ENCODE measurements around the gene GLP2R. TPM values are rescaled to one million over a fixed set of nuclear protein-coding genes. Genes with fewer than 3 reads are reported as not detected.

The GLP2R gene
- total and polyA plus RNA-seq, 10 of the 15 experiments (the other 5 are each of a cell fraction or from before 2014, with no cell fraction given), result not detected

GRCh38 chr17:9875441-9875840 lies 49.7 kb downstream of the GLP2R start:
- H3K27ac ChIP-seq (ENCODE audit: control insufficient read depth, insufficient read depth), result no peak overlapping the region
- WGBS (ENCODE audit: insufficient coverage, insufficient replicate concordance, low lambda C conversion rate, missing lambda C conversion rate), result 12% methylated on average over 3 of the region's 3 CpGs
- ChIA-PET CTCF (no interaction called here), RAD21 (ENCODE audit: unreplicated experiment) (no interaction called here), POLR2A (no interaction called here), SMC1A (ENCODE audit: uncharacterized antibody, unreplicated experiment) (no interaction called here)
- no peaks in the 10 kb centered on the region for H3K4me1 ChIP-seq (ENCODE audit: control insufficient read depth, insufficient read depth, low read length)
- FAIRE-seq, result no peak
- H3K36me3 ChIP-seq (ENCODE audit: control insufficient read depth in 2 of 2, insufficient read depth in 2 of 2, low read length in 1 of 2), result no peaks in the 10 kb centered on the region
- no peaks in the 10 kb centered on the region for H3K79me2 ChIP-seq (ENCODE audit: control insufficient read depth, insufficient read depth, low read length)
- in situ Hi-C loops (cut with MboI) (no loop called here), intact Hi-C loops (cut with micrococcal nuclease; ENCODE audit: unreplicated experiment) (no loop called here)
- H2AFZ ChIP-seq (ENCODE audit: control insufficient read depth, low read depth, low read length), result no peak overlapping the region
- BruUV-seq (replicated peaks), result no TSS peak
- no peaks in the 10 kb centered on the region for H3K9me3 ChIP-seq (replicated peaks; ENCODE audit: control insufficient read depth, insufficient read depth, low read length)
- H3K9ac ChIP-seq (ENCODE audit: control insufficient read depth, insufficient read depth, low read length), result no peak overlapping the region
- peaks cover 0 to 1% of the 10 kb centered on the region in 2 experiments; a peak in 1 of 4 replicates for H3K27me3 ChIP-seq (replicated peaks in 1 of 2; ENCODE audit: control insufficient read depth in 2 of 2, insufficient read depth in 2 of 2, low read length in 1 of 2)
- H3K4me2 ChIP-seq (ENCODE audit: control insufficient read depth, insufficient read depth), result no peak overlapping the region
- TF ChIP-seq TCF3 (IDR thresholded peaks at IDR 0.05; ENCODE audit: borderline replicate concordance, insufficient read depth, low read depth, low read length), result no peak
- TF ChIP-seq EP300 (IDR thresholded peaks at IDR 0.05; ENCODE audit: borderline replicate concordance in 1 of 2, control insufficient read depth in 1 of 2, low read depth in 2 of 2, low read length in 2 of 2), result no peak
- no peak for TF ChIP-seq CBX3 (IDR thresholded peaks at IDR 0.05; ENCODE audit: borderline replicate concordance, low read depth)
- no peak for TF ChIP-seq HDAC6 (IDR thresholded peaks at IDR 0.05; ENCODE audit: unreplicated experiment)
- no peak for TF ChIP-seq RAD21 (IDR thresholded peaks at IDR 0.05; ENCODE audit: insufficient read depth, low read depth, low read length)
- TF ChIP-seq CBX5 (IDR thresholded peaks at IDR 0.05; ENCODE audit: low read depth), result no peak
- ATAC-seq, result no peak
- H4K20me1 ChIP-seq (ENCODE audit: control insufficient read depth, insufficient read depth), result no peaks in the 10 kb centered on the region
- H3K4me3 ChIP-seq, result no peak overlapping the region
- DNase-seq (ENCODE audit: low read depth, low spot score), result no peak

GRCh38 chr17:9878356-9878755 lies 52.6 kb downstream of the GLP2R start:
- CTCF ChIA-PET, result no interaction called here
- TF ChIP-seq FOS (IDR thresholded peaks at IDR 0.05; ENCODE audit: borderline replicate concordance, extremely low read depth, insufficient read length) (no peak), WRNIP1 (IDR thresholded peaks at IDR 0.05; ENCODE audit: borderline replicate concordance, low read depth, low read length) (no peak), MYC (IDR thresholded peaks at IDR 0.05; ENCODE audit: insufficient read depth, insufficient read length, insufficient replicate concordance, low read length, severe bottlenecking) (no peak), STAT3 (IDR thresholded peaks at IDR 0.05; ENCODE audit: low read depth, low read length) (no peak), PAX8 (IDR thresholded peaks at IDR 0.05) (no peak), ZSCAN29 (IDR thresholded peaks at IDR 0.05) (no peak)
- Histone ChIP-seq H3K79me2 (ENCODE audit: control insufficient read depth, insufficient read depth, low read length) (no peaks in the 10 kb centered on the region), H3K9me3 (replicated peaks; ENCODE audit: control insufficient read depth, insufficient read depth, low read length) (peaks cover 1% of the 10 kb centered on the region; the same call in 1 of the 3 replicates), H3K27me3 (replicated peaks in 1 of 2; ENCODE audit: control insufficient read depth in 2 of 2, insufficient read depth in 2 of 2, low read length in 1 of 2) (peaks cover 0 to 1% of the 10 kb centered on the region in 2 experiments; a peak in 1 of 4 replicates), H2AFZ (ENCODE audit: control insufficient read depth, low read depth, low read length) (no peak overlapping the region), H3K4me3 (no peak overlapping the region), H3K9ac (ENCODE audit: control insufficient read depth, insufficient read depth, low read length) (no peak overlapping the region), H4K20me1 (ENCODE audit: control insufficient read depth, insufficient read depth) (no peaks in the 10 kb centered on the region), H3K4me2 (ENCODE audit: control insufficient read depth, insufficient read depth) (no peak overlapping the region), H3K4me1 (ENCODE audit: control insufficient read depth, insufficient read depth, low read length) (no peaks in the 10 kb centered on the region), H3K36me3 (ENCODE audit: control insufficient read depth in 2 of 2, insufficient read depth in 2 of 2, low read length in 1 of 2) (no peaks in the 10 kb centered on the region), H3K27ac (ENCODE audit: control insufficient read depth, insufficient read depth) (no peak overlapping the region)
- in situ Hi-C loops (cut with MboI) (no loop called here), intact Hi-C loops (cut with micrococcal nuclease; ENCODE audit: unreplicated experiment) (no loop called here)
- 3% methylated on average over 3 of the region's 3 CpGs for WGBS (ENCODE audit: insufficient coverage, insufficient replicate concordance, low lambda C conversion rate, missing lambda C conversion rate)
- DNase-seq (ENCODE audit: low read depth, low spot score) (no peak), FAIRE-seq (no peak), ATAC-seq (no peak)
- SMC1A ChIA-PET (ENCODE audit: uncharacterized antibody, unreplicated experiment), result no interaction called here
- RAD21 ChIA-PET (ENCODE audit: unreplicated experiment), result no interaction called here
- no TSS peak for BruUV-seq (replicated peaks)
- POLR2A ChIA-PET, result no interaction called here
